ENCODE measurements around the gene MPST.

- TF ChIP-seq, protein P1, sequence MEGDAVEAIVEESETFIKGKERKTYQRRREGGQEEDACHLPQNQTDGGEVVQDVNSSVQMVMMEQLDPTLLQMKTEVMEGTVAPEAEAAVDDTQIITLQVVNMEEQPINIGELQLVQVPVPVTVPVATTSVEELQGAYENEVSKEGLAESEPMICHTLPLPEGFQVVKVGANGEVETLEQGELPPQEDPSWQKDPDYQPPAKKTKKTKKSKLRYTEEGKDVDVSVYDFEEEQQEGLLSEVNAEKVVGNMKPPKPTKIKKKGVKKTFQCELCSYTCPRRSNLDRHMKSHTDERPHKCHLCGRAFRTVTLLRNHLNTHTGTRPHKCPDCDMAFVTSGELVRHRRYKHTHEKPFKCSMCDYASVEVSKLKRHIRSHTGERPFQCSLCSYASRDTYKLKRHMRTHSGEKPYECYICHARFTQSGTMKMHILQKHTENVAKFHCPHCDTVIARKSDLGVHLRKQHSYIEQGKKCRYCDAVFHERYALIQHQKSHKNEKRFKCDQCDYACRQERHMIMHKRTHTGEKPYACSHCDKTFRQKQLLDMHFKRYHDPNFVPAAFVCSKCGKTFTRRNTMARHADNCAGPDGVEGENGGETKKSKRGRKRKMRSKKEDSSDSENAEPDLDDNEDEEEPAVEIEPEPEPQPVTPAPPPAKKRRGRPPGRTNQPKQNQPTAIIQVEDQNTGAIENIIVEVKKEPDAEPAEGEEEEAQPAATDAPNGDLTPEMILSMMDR (IDR thresholded peaks at IDR 0.05; ENCODE audit: low read depth, low read length, poor library complexity, severe bottlenecking) = no peak
- no peak for TF ChIP-seq EZH2phosphoT487 (IDR thresholded peaks at IDR 0.05; ENCODE audit: borderline replicate concordance, low read length)
These were observed 40.3 kb upstream of the MPST start for GRCh38 chr22:36979016-36979910.
